Neutrophil (primary cell): ENCODE data around the gene ZBTB20.

Experiments
- H3K27ac ChIP-seq: fragments of 200-600 bp; sonication (generic); 2 replicates; pipeline ENCODE4 v1.5.1; 2016; ENCODE audit warnings: mild to moderate bottlenecking, moderate library complexity
- H3K27me3 ChIP-seq: fragments of 200-600 bp; sonication (generic); 2 replicates; pipeline ENCODE4 v1.6.0; 2016; ENCODE audit warnings: mild to moderate bottlenecking
- H3K36me3 ChIP-seq: fragments of 200-600 bp; sonication (generic); 2 replicates; pipeline ENCODE4 v1.5.1; 2017
- H3K4me1 ChIP-seq, 2 experiments: fragments of 200-600 bp in 1 of 2; sonication (generic) in 1 of 2; 1 replicate in 1 of 2; 2 replicates in 1 of 2; pipeline versions ENCODE4 v1.5.1 to v1.6.1; 2013 to 2016; ENCODE audit warnings: low read depth in 1 of 2, low read length in 1 of 2, mild to moderate bottlenecking in 1 of 2, moderate library complexity in 1 of 2; ENCODE audit not compliant: control insufficient read depth in 1 of 2, insufficient read depth in 1 of 2
- H3K4me3 ChIP-seq, 2 experiments: fragments of 200-600 bp in 1 of 2; sonication (generic) in 1 of 2; 1 replicate in 1 of 2; 2 replicates in 1 of 2; pipeline ENCODE4 v1.5.1; 2013 to 2016; ENCODE audit warnings: low read depth in 1 of 2, low read length in 1 of 2, mild to moderate bottlenecking in 1 of 2, moderate library complexity in 1 of 2
- H3K9me3 ChIP-seq: fragments of 200-600 bp; sonication (generic); 2 replicates; pipeline ENCODE4 v1.5.1; 2016
- CTCF ChIP-seq: fragments of 200-600 bp; sonication (generic); IDR thresholded peaks from 2 replicates; pipeline ENCODE4 v1.5.1; 2016; ENCODE audit warnings: antibody characterized with exemption

ZBTB20 gene

DNA sequence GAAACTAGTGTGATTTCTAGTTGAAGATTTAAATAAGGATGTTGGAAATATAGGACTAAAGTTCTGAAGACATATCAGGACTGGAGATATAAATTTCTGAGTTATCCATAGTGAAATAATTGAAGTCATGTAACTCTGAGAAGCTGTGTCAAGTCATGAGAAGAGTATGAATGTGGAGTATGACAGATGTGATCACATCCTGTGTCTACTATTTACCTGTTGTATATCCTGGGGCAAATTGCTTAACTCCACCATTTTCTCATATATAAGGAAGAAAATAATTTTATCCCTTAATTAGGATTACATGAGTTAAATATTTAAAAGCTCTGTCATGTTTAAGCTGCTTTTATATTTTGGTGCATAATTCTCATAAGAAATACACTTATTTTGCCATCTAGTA, 350.3 kb downstream of the ZBTB20 start:
- Histone ChIP-seq H3K4me1 (no peaks in the 10 kb centered on the region), H3K27ac (no peak overlapping the region), H3K27me3 (no peaks in the 10 kb centered on the region)

DNA sequence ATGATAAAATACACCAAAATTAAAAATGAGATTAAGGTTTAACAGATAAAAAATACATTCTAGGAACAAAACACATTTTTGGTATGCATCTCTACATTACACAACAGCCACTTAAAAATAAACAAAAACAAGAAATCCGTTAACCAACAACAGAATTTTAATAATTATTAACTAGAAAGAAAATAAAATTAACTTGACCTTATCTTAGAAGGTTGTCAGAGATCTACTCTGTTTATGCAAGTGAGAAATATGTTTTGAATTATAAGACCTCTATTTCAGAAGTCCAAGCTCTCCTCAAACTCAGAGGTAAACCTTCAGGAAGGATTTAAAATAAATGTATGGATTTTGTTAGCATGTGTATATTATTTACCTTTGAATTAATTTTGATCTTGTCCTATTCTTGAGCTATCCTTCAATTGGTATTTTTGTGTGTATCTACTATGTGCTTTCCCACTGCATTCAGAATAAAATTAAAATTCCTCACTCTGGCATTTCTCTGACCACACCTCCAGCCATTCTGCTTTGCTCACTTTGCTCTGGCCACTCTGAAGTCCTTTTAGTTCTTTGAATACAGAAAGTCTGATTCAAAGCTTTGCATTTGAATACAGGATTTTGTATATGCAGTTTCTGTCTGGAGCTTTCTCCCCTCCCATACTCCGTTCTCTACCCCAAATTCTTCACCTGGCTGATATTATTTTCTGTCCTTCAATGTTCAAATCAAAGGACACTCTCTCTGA, 352.0 kb downstream of the ZBTB20 start:
- TF ChIP-seq CTCF, result no peak
- no peaks in the 10 kb centered on the region for H3K9me3 ChIP-seq
- no peak overlapping the region for H3K27ac ChIP-seq
- no peaks in the 10 kb centered on the region for H3K36me3 ChIP-seq
- H3K27me3 ChIP-seq, result no peaks in the 10 kb centered on the region
- no peaks in the 10 kb centered on the region for H3K4me1 ChIP-seq
- H3K4me3 ChIP-seq, result no peak overlapping the region

More for the DNA sequence above, 350.3 kb downstream of the ZBTB20 start:
- no peak for TF ChIP-seq CTCF
- H3K36me3 ChIP-seq, result no peaks in the 10 kb centered on the region
- no peaks in the 10 kb centered on the region for H3K9me3 ChIP-seq
- H3K4me3 ChIP-seq, result no peak overlapping the region

DNA sequence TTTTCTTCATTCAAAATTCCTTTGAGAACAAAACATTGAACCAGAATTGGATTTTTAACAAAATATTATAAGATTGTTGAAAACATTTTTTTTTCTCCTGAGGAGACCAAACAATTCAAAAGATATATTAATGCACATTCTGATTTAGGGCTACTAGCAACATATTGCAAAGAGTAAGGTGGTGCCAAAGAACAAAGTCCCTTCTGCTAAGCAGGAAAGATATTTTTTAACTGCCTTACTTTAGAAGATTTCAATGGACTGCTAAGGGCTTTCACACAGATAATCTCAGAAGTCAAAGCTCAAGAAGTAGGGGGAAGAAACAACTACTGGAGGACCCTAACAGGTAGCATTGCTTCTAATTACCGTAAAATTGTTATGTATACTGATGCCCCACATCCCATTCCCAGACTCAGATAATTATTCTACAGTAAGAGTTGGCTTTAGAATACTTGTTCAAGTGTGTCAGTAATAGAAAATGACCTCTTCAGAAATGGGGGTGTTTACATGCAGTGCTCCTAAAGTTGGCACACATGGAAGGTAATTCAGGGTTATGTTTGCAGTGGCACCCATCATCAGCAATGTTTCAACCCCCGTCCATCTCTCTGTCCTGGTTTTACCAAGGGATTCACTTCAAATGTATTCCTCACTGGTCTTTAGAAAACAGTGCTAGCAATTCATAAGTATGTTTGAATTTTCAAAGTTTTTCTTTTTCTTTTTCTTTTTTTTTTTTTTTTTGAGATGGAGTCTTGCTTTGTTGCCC, 354.7 kb downstream of the ZBTB20 start:
- Histone ChIP-seq H3K4me3 (no peak overlapping the region), H3K27me3 (no peaks in the 10 kb centered on the region), H3K9me3 (no peaks in the 10 kb centered on the region), H3K36me3 (no peaks in the 10 kb centered on the region), H3K27ac (no peak overlapping the region), H3K4me1 (no peaks in the 10 kb centered on the region)
- TF ChIP-seq CTCF, result no peak

- no peak for TF ChIP-seq CTCF
- H3K27me3 ChIP-seq, result no peaks in the 10 kb centered on the region
- no peaks in the 10 kb centered on the region for H3K36me3 ChIP-seq
- H3K27ac ChIP-seq, result no peak overlapping the region
- H3K9me3 ChIP-seq, result no peaks in the 10 kb centered on the region
- H3K4me1 ChIP-seq, result no peaks in the 10 kb centered on the region
- H3K4me3 ChIP-seq, result no peak overlapping the region
Measured at GRCh38 chr3:114790752-114791151, 356.3 kb downstream of the ZBTB20 start.

DNA sequence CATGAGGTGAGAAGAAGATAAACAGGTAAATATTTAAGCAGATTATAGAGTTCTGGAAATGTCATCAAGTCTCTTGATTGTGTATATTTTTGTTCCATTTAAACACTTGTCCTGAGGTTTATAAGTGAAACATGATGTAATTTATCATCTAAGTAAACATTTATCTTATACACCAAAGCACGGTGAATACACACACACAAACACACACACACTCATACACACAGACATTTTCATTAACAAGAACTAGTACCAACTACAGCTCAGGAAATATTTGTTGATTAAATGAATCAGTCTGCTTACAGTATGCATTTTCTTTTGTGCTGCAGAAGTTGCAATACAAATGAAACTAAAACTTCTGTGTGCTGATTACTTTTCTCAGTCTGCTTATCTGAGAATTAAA, 357.3 kb downstream of the ZBTB20 start:
- H3K36me3 ChIP-seq, result no peaks in the 10 kb centered on the region
- H3K27me3 ChIP-seq, result no peaks in the 10 kb centered on the region
- H3K9me3 ChIP-seq, result no peaks in the 10 kb centered on the region
- TF ChIP-seq CTCF, result no peak
- H3K27ac ChIP-seq, result no peak overlapping the region
- no peak overlapping the region for H3K4me3 ChIP-seq
- H3K4me1 ChIP-seq, result no peaks in the 10 kb centered on the region
